Subcutaneous abdominal adipose tissue (tissue), 5 donors: Measurements from ENCODE around the gene MRPL10.

Source experiments
- H3K27ac ChIP-seq: one replicate; pipeline ENCODE4 v1.7.0; 2013; ENCODE audit warnings: low read depth, mild to moderate bottlenecking, inconsistent platforms, low read length, moderate library complexity
- H3K27me3 ChIP-seq, 5 donors: one replicate each; pipeline ENCODE4 v1.7.0; 2013; ENCODE audit warnings: low read length in 5 of 5, inconsistent platforms in 1 of 5; ENCODE audit not compliant: control insufficient read depth in 5 of 5, insufficient read depth in 4 of 5
- H3K36me3 ChIP-seq, 5 donors: one replicate each; pipeline ENCODE4 v1.7.0; 2013; ENCODE audit warnings: low read length in 5 of 5; ENCODE audit not compliant: control insufficient read depth in 5 of 5, insufficient read depth in 5 of 5
- H3K4me1 ChIP-seq, 5 donors: one replicate each; pipeline ENCODE4 v1.7.0; 2013; ENCODE audit warnings: low read length in 5 of 5, mild to moderate bottlenecking in 3 of 5, moderate library complexity in 1 of 5; ENCODE audit not compliant: control insufficient read depth in 5 of 5, insufficient read depth in 5 of 5
- H3K4me3 ChIP-seq, 5 donors: one replicate each; pipeline ENCODE4 v1.7.0; 2013; ENCODE audit warnings: low read length in 5 of 5, low read depth in 1 of 5
- H3K9ac ChIP-seq, 5 donors: one replicate each; pipeline ENCODE4 v1.7.0; 2013; ENCODE audit warnings: low read length in 5 of 5, mild to moderate bottlenecking in 4 of 5, moderate library complexity in 3 of 5
- H3K9me3 ChIP-seq, 5 donors: one replicate each; pipeline ENCODE4 v1.7.0; 2013; ENCODE audit warnings: low read length in 5 of 5; ENCODE audit not compliant: control insufficient read depth in 5 of 5
- donor health status: healthy.
- donor health status: healthy.
- donor health status: healthy.
- donor health status: healthy.
- donor health status: healthy.

The MRPL10 gene

GRCh38 chr17:47848198-47848513 lies 16.8 kb upstream of the MRPL10 start:
- H3K4me3 ChIP-seq = no peak overlapping the region
- H3K27ac ChIP-seq = no peak overlapping the region
- H3K9me3 ChIP-seq = no peaks in the 10 kb centered on the region
- H3K9ac ChIP-seq = no peak overlapping the region
- H3K4me1 ChIP-seq = peaks cover 0 to 18% (median 15%) of the 10 kb centered on the region in 5 donors
- H3K36me3 ChIP-seq = no peaks in the 10 kb centered on the region
- peaks cover 36 to 68% (median 59%) of the 10 kb centered on the region in 5 donors for H3K27me3 ChIP-seq

- Histone ChIP-seq H3K27me3 (peaks cover 31 to 62% (median 53%) of the 10 kb centered on the region in 5 donors), H3K36me3 (no peaks in the 10 kb centered on the region), H3K9me3 (no peaks in the 10 kb centered on the region), H3K4me3 (no peak overlapping the region), H3K4me1 (peaks cover 0 to 21% (median 15%) of the 10 kb centered on the region in 5 donors), H3K9ac (no peak overlapping the region), H3K27ac (no peak overlapping the region)
Measured at GRCh38 chr17:47847341-47848197, 16.2 kb upstream of the MRPL10 start.

DNA sequence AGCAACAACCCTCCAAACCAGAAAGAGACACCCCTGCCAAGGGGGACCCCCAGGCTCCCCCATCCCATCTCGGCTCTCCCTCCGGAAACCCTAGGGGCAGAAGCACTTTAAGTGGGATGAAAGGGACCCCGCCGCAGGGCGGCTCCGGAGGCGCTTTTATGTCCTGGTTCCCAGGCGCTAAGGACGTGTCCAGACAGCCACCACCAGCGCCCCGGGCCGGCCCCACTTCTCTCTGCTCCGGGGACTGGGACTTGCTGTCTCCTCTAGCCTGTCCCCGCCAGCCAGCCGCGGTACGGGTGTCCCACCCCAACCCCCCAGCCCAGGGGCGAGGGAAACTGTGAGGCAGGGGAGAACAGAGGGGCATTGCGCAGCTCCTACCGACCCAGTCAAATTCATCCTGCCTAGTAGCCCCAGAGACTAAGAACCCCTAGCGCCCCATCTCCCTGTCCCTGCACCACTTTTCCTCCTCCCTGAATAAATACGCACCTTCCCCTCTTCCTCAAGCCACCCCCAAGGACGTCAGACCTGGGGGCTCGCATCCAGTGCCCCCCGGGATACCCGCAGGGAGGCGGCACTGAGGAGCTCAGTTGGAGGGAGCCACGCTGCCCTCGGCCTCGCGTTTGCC lies 15.5 kb upstream of the MRPL10 start:
- H3K4me1 ChIP-seq = peaks cover 0 to 21% (median 15%) of the 10 kb centered on the region in 5 donors
- H3K4me3 ChIP-seq = no peak overlapping the region
- no peaks in the 10 kb centered on the region for H3K9me3 ChIP-seq
- no peak overlapping the region for H3K27ac ChIP-seq
- H3K36me3 ChIP-seq = no peaks in the 10 kb centered on the region
- peaks cover 28 to 55% (median 46%) of the 10 kb centered on the region in 5 donors for H3K27me3 ChIP-seq
- H3K9ac ChIP-seq = no peak overlapping the region

DNA sequence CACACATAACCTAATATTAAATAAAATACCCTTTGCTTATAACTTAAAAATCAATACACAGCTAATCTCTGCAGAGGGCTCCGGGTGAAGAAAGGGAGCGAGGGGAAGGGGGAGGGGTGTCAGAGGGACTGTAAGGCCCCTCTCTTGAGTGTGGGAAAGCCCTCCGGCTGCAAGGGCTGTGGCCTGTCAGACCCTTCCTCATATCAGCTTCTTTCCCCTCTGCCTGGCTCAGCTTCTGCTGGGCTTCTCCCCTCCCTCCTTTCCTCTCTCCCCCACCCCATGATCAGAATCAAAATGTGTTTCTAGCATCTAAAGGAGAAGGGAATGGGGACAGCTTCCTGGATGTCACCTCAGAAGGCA lies 14.4 kb upstream of the MRPL10 start:
- peaks cover 0 to 23% (median 15%) of the 10 kb centered on the region in 5 donors for H3K4me1 ChIP-seq
- peaks cover 28 to 48% (median 43%) of the 10 kb centered on the region in 5 donors for H3K27me3 ChIP-seq
- no peak overlapping the region for H3K9ac ChIP-seq

DNA sequence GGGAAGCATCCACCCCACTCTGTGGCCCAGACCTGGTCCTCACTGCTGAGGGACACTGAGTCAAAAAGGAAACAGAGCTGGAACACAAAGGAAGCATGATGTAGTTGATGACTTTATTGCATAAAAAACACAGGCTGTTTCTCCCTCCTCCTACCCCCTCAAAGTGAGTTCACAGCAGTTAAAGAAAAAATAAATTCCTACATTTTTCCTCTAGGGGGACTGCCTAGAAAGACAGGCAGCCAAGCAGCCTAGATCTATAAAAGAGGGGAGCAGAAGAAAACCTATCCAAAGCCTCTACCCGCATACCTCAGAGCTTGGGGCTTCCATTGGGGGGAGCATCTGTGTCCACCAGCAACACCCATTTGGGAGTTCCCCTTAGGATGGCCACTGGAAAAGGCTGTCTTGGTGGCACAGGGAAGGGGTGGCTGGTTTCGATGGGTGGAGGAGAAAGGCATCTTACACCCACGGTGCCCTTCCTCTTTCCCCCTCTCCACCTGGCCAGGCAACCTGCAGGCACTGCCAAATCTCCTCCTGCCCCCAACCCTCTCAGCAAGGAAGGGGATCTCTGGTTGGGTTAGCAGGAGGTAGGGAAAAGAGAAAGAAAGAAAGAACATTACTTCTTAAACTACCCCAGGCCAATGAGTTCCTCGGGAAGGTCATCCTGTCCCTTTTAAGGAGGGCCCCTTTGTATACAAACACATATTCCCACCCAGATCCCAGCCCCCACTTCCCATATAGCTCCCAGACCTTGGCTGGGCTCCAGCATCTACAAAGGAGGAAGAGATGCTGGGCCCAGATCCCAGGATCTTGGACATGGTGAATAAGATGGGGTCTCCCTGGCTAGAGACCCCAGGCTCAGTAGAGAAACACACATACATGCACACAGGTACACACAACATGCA lies 13.7 kb upstream of the MRPL10 start:
- Histone ChIP-seq H3K4me1 (peaks cover 0 to 27% (median 18%) of the 10 kb centered on the region in 5 donors), H3K27me3 (peaks cover 28 to 42% (median 37%) of the 10 kb centered on the region in 5 donors), H3K9me3 (no peaks in the 10 kb centered on the region), H3K4me3 (no peak overlapping the region), H3K36me3 (no peaks in the 10 kb centered on the region), H3K27ac (no peak overlapping the region), H3K9ac (no peak overlapping the region)

More for the DNA sequence above, 14.4 kb upstream of the MRPL10 start:
- no peaks in the 10 kb centered on the region for H3K36me3 ChIP-seq
- H3K9me3 ChIP-seq = no peaks in the 10 kb centered on the region
- no peak overlapping the region for H3K4me3 ChIP-seq
- no peak overlapping the region for H3K27ac ChIP-seq

GRCh38 chr17:47844227-47844626 lies 12.9 kb upstream of the MRPL10 start:
- H3K27ac ChIP-seq = no peak overlapping the region
- H3K36me3 ChIP-seq = no peaks in the 10 kb centered on the region
- H3K9me3 ChIP-seq = no peaks in the 10 kb centered on the region
- no peak overlapping the region for H3K9ac ChIP-seq
- H3K27me3 ChIP-seq = peaks cover 28 to 34% (median 32%) of the 10 kb centered on the region in 5 donors
- H3K4me1 ChIP-seq = peaks cover 0 to 35% (median 27%) of the 10 kb centered on the region in 5 donors
- H3K4me3 ChIP-seq = no peak overlapping the region

DNA sequence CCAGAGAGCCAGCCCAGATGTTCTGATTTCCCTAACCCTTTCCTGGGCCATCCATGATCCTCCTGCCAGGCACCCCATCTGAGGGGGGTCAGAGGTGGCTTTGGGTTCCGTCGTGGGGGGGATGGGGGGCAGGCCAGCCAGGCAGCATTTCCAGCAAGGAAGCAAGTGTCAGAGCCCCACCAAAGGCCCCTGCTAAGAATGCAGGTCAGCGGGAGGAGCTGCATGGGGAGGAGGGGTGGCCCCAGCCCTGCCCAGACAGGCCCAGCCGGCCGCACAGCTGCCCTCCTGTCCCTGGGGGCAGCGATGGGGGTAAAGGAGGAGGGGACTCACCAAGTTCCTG lies 12.0 kb upstream of the MRPL10 start:
- Histone ChIP-seq H3K9ac (peak overlapping the region in 1 of 5 donors; percentile 1), H3K36me3 (peaks cover 0 to 8% (median 4%) of the 10 kb centered on the region in 5 donors), H3K9me3 (no peaks in the 10 kb centered on the region), H3K27me3 (peaks cover 22 to 27% (median 25%) of the 10 kb centered on the region in 5 donors), H3K27ac (no peak overlapping the region), H3K4me3 (no peak overlapping the region), H3K4me1 (peaks cover 3 to 44% (median 35%) of the 10 kb centered on the region in 5 donors)

DNA sequence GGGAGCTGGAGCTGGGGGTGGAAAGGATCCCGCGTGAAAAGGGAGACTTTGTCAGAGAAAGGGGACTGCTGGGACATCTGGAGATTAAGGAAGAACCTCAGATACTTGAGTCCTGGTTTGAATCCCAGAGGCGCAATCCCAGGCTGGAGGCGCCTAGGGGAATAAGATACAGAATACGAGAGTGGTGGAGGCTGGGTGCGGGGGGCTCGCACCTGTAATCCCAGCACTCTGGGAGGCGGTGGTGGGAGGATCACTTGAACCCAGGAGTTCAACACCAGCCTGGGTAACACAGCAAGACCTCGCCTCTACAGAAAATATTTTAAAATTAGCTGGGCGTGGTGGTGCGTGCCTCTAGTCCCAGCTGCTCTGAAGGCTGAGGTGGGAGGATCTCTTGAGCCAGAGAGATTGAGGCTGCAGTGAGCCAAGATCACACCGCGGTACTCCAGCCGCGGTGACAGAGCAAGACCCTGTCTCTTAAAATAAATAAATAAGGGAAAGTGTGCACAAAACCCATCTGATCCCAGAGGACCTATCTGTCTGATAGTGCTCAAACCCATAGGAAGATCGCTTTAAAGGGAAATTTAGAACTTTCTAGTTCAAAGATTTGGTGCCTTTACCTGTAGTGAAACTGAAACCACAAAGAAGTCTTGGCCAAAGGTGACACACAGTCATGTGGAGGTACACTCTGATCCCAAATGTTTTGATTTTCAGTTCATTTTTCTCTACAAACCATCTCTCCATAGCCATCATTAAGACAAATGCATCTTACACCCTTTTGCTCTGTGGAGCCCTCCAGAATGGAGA lies 10.3 kb upstream of the MRPL10 start:
- H3K36me3 ChIP-seq = peaks cover 0 to 23% (median 11%) of the 10 kb centered on the region in 5 donors
- H3K27ac ChIP-seq = peak overlapping the region; percentile 84
- no peaks in the 10 kb centered on the region for H3K9me3 ChIP-seq
- H3K4me3 ChIP-seq = peak overlapping the region in 4 of 5 donors; percentile 69 to 94 (median 92)
- H3K27me3 ChIP-seq = peaks cover 5 to 12% (median 9%) of the 10 kb centered on the region in 5 donors
- H3K9ac ChIP-seq = peak overlapping the region in 4 of 5 donors; percentile 58 to 93 (median 87)
- H3K4me1 ChIP-seq = peaks cover 12 to 53% (median 46%) of the 10 kb centered on the region in 5 donors
